Measurements from ENCODE around the gene PFDN4. TPM values are rescaled to one million over a fixed set of nuclear protein-coding genes. Genes with fewer than 3 reads are reported as not detected.

PFDN4 gene
- total and polyA plus RNA-seq, 2 of the 13 experiments (the other 11 are each of a cell fraction or from before 2014, with no cell fraction given): 59.8 to 227 TPM

DNA sequence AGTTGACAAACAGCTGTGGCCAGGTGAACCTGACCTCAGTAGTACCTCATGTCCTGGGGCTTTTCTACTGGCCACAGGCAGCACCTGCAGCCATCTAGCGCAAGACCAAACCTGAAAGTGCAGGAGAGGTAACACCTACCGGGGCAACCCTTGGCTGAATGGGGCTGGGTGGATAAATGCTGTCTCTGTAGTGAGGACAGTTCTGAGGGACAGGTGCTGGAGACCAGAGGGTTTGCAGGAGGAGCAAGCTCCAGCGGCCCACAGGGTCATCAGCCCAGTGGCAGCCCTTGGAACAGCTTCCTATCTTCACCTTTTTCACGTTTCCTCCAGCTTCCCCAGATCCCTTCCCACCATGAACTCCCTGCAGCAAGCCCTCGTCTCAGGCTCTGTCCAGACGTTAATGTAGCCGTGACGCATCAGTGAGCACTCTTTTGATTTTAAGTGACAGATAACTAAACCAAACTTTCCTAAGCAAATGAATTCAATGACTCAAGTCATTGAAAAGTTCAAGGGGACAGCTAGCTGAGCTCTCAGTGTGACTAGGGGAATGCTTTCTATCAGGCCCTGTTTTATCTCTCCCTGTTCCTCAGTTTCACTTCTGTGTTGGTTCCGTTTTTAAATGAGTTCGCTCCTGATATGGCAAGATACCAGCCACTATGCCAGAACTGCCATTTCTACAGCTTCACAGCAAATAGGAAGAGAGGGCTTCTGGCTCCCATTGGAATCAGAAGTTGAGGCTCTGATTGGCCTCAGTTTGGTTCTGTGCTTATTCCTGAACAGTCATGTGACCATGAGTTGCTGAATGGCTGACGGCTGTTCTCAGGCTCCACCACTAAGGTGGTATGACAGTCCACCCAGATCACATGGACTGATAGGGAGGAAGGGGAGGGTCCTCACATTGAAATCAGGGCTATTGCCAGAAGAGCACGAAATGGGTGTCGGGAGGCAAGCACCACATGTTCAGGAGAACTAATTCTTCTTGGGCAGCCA lies 12.1 kb upstream of the PFDN4 start (continued):
- TF ChIP-seq ZNF225 (CRISPR knock-in tag; IDR thresholded peaks at IDR 0.05) (peak; percentile 73; the same call in 1 of the 2 replicates), KLF12 (CRISPR knock-in tag; IDR thresholded peaks at IDR 0.05; ENCODE audit: borderline replicate concordance) (no peak), MTA1 (CRISPR knock-in tag; IDR thresholded peaks at IDR 0.05; ENCODE audit: borderline replicate concordance) (peak; percentile 27; the same call in 1 of the 2 replicates), ZNF329 (CRISPR knock-in tag; IDR thresholded peaks at IDR 0.05; ENCODE audit: low read depth) (peak; percentile 87; the same call in 1 of the 2 replicates), SP4 (CRISPR knock-in tag; IDR thresholded peaks at IDR 0.05) (0 out of 2 replicates have a peak, but pooled peaks have one; percentile 3), CHCHD3 (CRISPR knock-in tag; IDR thresholded peaks at IDR 0.05) (no peak), ZSCAN25 (CRISPR knock-in tag; IDR thresholded peaks at IDR 0.05) (peak; percentile 6; the same call in 1 of the 2 replicates), KLF13 (CRISPR knock-in tag; IDR thresholded peaks at IDR 0.05) (0 out of 2 replicates have a peak, but pooled peaks have one; percentile 50), POLR2G (IDR thresholded peaks at IDR 0.05; ENCODE audit: low read depth, low read length) (peak; percentile 33; the same call in 1 of the 2 replicates), ZSCAN22 (CRISPR knock-in tag; IDR thresholded peaks at IDR 0.05) (no peak), RFXAP (CRISPR knock-in tag; IDR thresholded peaks at IDR 0.05; ENCODE audit: borderline replicate concordance) (0 out of 2 replicates have a peak, but pooled peaks have one; percentile 16), HOXA3 (CRISPR knock-in tag; IDR thresholded peaks at IDR 0.05) (peak; percentile 33; the same call in 1 of the 2 replicates), CEBPG (CRISPR knock-in tag; IDR thresholded peaks at IDR 0.05) (peak; percentile 10; the same call in 1 of the 2 replicates), BRD4 (CRISPR knock-in tag; IDR thresholded peaks at IDR 0.05) (peak; percentile 48; the same call in 1 of the 2 replicates), ZNF292 (CRISPR knock-in tag; IDR thresholded peaks at IDR 0.05; ENCODE audit: borderline replicate concordance, low read depth) (peak; percentile 35; the same call in 1 of the 2 replicates), ZNF850 (CRISPR knock-in tag; conservative IDR thresholded peaks at IDR 0.05) (no peak), XRCC5 (optimal IDR thresholded peaks at IDR 0.05; ENCODE audit: low read length) (peak; percentile 28), SALL1 (CRISPR knock-in tag; IDR thresholded peaks at IDR 0.05) (peak; percentile 8; the same call in 1 of the 2 replicates), HOXD1 (CRISPR knock-in tag; IDR thresholded peaks at IDR 0.05) (0 out of 2 replicates have a peak, but pooled peaks have one; percentile 45), SMAD3 (CRISPR knock-in tag; IDR thresholded peaks at IDR 0.05) (no peak), CBX5 (CRISPR knock-in tag; IDR thresholded peaks at IDR 0.05; ENCODE audit: borderline replicate concordance) (0 out of 2 replicates have a peak, but pooled peaks have one; percentile 39)
- TF ChIP-seq, protein P1, sequence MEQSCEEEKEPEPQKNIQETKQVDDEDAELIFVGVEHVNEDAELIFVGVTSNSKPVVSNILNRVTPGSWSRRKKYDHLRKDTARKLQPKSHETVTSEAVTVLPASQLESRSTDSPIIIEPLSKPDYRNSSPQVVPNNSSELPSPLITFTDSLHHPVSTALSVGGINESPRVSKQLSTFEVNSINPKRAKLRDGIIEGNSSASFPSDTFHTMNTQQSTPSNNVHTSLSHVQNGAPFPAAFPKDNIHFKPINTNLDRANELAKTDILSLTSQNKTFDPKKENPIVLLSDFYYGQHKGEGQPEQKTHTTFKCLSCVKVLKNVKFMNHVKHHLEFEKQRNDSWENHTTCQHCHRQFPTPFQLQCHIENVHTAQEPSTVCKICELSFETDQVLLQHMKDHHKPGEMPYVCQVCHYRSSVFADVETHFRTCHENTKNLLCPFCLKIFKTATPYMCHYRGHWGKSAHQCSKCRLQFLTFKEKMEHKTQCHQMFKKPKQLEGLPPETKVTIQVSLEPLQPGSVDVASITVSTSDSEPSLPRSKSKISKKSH (CRISPR knock-in tag; IDR thresholded peaks at IDR 0.05; ENCODE audit: borderline replicate concordance): peak; percentile 72; the same call in 1 of the 2 replicates
- TF ChIP-seq, protein P2, sequence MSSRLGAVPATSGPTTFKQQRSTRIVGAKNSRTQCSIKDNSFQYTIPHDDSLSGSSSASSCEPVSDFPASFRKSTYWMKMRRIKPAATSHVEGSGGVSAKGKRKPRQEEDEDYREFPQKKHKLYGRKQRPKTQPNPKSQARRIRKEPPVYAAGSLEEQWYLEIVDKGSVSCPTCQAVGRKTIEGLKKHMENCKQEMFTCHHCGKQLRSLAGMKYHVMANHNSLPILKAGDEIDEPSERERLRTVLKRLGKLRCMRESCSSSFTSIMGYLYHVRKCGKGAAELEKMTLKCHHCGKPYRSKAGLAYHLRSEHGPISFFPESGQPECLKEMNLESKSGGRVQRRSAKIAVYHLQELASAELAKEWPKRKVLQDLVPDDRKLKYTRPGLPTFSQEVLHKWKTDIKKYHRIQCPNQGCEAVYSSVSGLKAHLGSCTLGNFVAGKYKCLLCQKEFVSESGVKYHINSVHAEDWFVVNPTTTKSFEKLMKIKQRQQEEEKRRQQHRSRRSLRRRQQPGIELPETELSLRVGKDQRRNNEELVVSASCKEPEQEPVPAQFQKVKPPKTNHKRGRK (CRISPR knock-in tag; IDR thresholded peaks at IDR 0.05): 0 out of 2 replicates have a peak, but pooled peaks have one; percentile 17
- TF ChIP-seq, protein P3, sequence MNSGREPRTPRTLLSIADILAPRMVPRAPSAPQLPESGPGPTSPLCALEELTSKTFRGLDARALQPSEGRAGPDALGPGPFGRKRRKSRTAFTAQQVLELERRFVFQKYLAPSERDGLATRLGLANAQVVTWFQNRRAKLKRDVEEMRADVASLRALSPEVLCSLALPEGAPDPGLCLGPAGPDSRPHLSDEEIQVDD (CRISPR knock-in tag; IDR thresholded peaks at IDR 0.05; ENCODE audit: borderline replicate concordance): 0 out of 2 replicates have a peak, but pooled peaks have one; percentile 27
